ENCODE data around the gene ANKRD52. TPM values are rescaled to one million over a fixed set of nuclear protein-coding genes. Genes with fewer than 3 reads are reported as not detected.

Gene ANKRD52
- total RNA-seq, 1 donor, result 18.8 TPM

GRCh38 chr12:56304276-56304675 is 46.1 kb upstream of the ANKRD52 start:
- DNase-seq (ENCODE audit: insufficient read length, low spot score, missing footprints), result no peak
- Histone ChIP-seq H3K9me3 (ENCODE audit: low read depth, low read length) (no peaks in the 10 kb centered on the region), H3K27ac (ENCODE audit: low read depth, low read length) (no peak overlapping the region), H2AFZ (ENCODE audit: low read length) (no peak overlapping the region), H3K4me1 (ENCODE audit: insufficient read depth, low read length) (peaks cover 10% of the 10 kb centered on the region), H3K79me2 (ENCODE audit: insufficient read depth, low read length) (peaks cover 7% of the 10 kb centered on the region), H3K36me3 (ENCODE audit: insufficient read depth, low read length) (peaks cover 32% of the 10 kb centered on the region), H4K20me1 (ENCODE audit: insufficient read depth, low read length) (peaks cover 4% of the 10 kb centered on the region), H3K4me2 (ENCODE audit: insufficient read depth, low read length) (no peak overlapping the region), H3K27me3 (ENCODE audit: insufficient read depth, low read length) (no peaks in the 10 kb centered on the region), H3K4me3 (ENCODE audit: insufficient read depth, low read length) (no peak overlapping the region)
- TF ChIP-seq CTCF (IDR thresholded peaks at IDR 0.05; ENCODE audit: extremely low read depth, low read depth, low read length), result no peak

- Histone ChIP-seq H3K4me3 (ENCODE audit: insufficient read depth, low read length) (peak overlapping the region; percentile 99), H4K20me1 (ENCODE audit: insufficient read depth, low read length) (peaks cover 16% of the 10 kb centered on the region), H3K79me2 (ENCODE audit: insufficient read depth, low read length) (peaks cover 41% of the 10 kb centered on the region), H3K27me3 (ENCODE audit: insufficient read depth, low read length) (no peaks in the 10 kb centered on the region), H3K27ac (ENCODE audit: low read depth, low read length) (peak overlapping the region; percentile 89), H3K36me3 (ENCODE audit: insufficient read depth, low read length) (peaks cover 12% of the 10 kb centered on the region), H2AFZ (ENCODE audit: low read length) (peak overlapping the region; percentile 96), H3K9me3 (ENCODE audit: low read depth, low read length) (no peaks in the 10 kb centered on the region), H3K4me2 (ENCODE audit: insufficient read depth, low read length) (peak overlapping the region; percentile 100), H3K4me1 (ENCODE audit: insufficient read depth, low read length) (peaks cover 22% of the 10 kb centered on the region)
- no peak for DNase-seq (ENCODE audit: insufficient read length, low spot score, missing footprints)
- TF ChIP-seq CTCF (IDR thresholded peaks at IDR 0.05; ENCODE audit: extremely low read depth, low read depth, low read length), result no peak
Measured at GRCh38 chr12:56300644-56301464, 42.7 kb upstream of the ANKRD52 start.

- TF ChIP-seq CTCF (IDR thresholded peaks at IDR 0.05; ENCODE audit: extremely low read depth, low read depth, low read length), result no peak
- H3K36me3 ChIP-seq (ENCODE audit: insufficient read depth, low read length), result peaks cover 9% of the 10 kb centered on the region
- peak; percentile 97 for DNase-seq (ENCODE audit: insufficient read length, low spot score, missing footprints)
Measured at GRCh38 chr12:56299853-56300643, 41.9 kb upstream of the ANKRD52 start, which contains the start of gene CS. Gene CS (minus strand): TSS chr12:56300330. CDS start chr12:56300201, 129 bp downstream.

More at GRCh38 chr12:56299853-56300643, 41.9 kb upstream of the ANKRD52 start, which contains the start of gene CS:
- Histone ChIP-seq H3K4me1 (ENCODE audit: insufficient read depth, low read length) (peaks cover 22% of the 10 kb centered on the region), H3K27ac (ENCODE audit: low read depth, low read length) (peak within 1 kb of the TSS; percentile 89), H3K4me3 (ENCODE audit: insufficient read depth, low read length) (peak within 1 kb of the TSS; percentile 99), H2AFZ (ENCODE audit: low read length) (peak within 1 kb of the TSS; percentile 96), H3K27me3 (ENCODE audit: insufficient read depth, low read length) (no peaks in the 10 kb centered on the region), H3K4me2 (ENCODE audit: insufficient read depth, low read length) (peak within 1 kb of the TSS; percentile 100), H4K20me1 (ENCODE audit: insufficient read depth, low read length) (peaks cover 16% of the 10 kb centered on the region), H3K9me3 (ENCODE audit: low read depth, low read length) (no peaks in the 10 kb centered on the region), H3K79me2 (ENCODE audit: insufficient read depth, low read length) (peaks cover 47% of the 10 kb centered on the region)

Data from osteoblast (primary cell).